OCI-LY3 (cell line): ENCODE measurements around the gene XKR7.

Experiments
- CTCF ChIP-seq: fragments of 200-600, 300-600 bp; sonication (generic); IDR thresholded peaks from 2 replicates; pipeline ENCODE4 v1.5.1; 2014; ENCODE audit warnings: antibody characterized with exemption, low read length, low read depth
- EZH2phosphoT487 ChIP-seq: fragments of 200-600 bp; shearing (Covaris generic); IDR thresholded peaks from 2 replicates; pipeline ENCODE4 v1.6.1; 2018; ENCODE audit warnings: antibody characterized with exemption, mixed run types, low read depth

DNA sequence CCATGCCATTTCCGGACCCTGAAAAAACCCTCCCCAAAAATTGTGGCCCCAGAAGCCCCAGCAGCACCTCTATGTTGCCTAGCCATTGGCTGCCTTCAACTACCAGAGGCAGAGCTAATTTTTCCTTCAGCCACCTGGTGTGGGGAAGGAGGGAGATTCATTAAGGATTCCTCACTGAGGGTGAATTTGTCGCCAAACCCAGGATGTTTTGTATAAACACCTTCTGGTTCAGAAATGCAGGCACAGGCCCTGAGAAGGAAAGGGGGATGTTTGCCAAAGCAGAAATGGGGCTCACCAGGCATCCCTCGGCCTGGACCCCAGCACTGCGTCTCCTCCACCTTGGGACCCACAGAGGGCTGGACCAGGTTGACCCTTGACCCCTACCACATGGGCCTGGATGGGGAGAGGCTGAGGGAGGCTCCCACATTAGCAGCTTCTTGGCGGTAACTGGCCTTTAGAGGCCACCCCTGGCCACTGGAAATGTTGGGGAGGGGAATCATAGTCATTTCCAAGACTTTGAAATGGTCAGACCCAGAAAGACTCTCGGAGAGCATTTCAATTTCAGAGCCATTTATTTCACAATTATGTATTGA, 14.3 kb upstream of the XKR7 start:
- TF ChIP-seq CTCF (no peak), EZH2phosphoT487 (no peak)
